UCSD-AML1 (cell line): ENCODE data around the gene BAZ2B.
"Not testable (repeated sequence)": the region's sequence is repeated elsewhere in the genome, so short reads cannot be mapped to it uniquely, and the experiment has no call there.

Source experiments
- DNase-seq: peaks from one replicate; lab custom pipeline; 2025; ENCODE audit not compliant: unreplicated experiment; lab: John Stamatoyannopoulos, UW

BAZ2B gene

DNA sequence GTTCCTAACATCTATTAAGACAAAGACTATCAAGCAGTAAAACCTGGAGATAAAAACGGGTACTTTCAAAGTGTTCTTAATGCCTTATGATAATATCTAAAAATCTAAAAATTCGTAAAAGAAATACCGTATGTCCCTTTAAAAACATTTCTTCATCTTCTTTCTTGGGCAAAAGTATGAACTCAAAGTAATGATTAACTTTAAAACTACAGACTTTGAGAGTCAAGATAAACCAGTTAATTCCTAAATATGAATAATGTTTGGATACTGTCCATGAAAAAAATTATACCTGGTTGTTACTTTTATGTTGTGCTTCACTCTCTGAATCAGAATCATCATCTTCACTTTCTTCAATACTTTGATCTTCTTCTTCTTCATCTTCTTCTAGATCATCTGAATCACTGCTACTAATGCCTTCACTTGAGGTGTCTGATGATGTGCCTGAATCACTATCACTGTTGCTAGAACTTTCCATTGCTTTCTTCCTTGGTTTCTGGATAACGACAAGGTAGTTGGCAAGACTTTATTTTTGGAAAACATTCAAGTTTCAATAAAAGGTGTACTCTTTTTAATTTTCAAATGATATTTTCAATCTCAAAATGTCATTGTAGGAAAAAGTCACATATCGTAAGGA, 177.5 kb downstream of the BAZ2B start:
- no peak for DNase-seq

DNA sequence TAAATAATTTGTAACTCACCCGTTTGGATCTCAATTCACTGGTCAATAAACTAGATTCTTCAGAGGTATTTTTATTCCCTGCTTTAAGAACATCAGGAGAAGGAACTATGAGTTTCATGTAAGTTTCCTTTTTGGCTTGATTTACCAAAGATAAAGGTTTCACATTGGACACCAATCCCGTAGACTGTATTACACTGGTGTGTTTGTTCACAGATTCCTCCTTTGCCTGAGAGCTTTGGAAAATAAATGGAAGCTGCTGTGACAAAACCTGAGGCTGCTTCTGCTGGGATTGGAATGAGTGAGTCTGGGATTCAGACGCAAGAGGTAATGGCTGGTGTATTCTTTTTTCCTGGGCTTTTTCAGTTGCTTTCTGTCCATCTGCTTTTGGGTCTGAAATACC, 178.1 kb downstream of the BAZ2B start:
- DNase-seq, result no peak

GRCh38 chr2:159432610-159433009, 183.7 kb downstream of the BAZ2B start:
- DNase-seq, result no peak

GRCh38 chr2:159427048-159427447, 189.3 kb downstream of the BAZ2B start:
- DNase-seq, result no peak

DNA sequence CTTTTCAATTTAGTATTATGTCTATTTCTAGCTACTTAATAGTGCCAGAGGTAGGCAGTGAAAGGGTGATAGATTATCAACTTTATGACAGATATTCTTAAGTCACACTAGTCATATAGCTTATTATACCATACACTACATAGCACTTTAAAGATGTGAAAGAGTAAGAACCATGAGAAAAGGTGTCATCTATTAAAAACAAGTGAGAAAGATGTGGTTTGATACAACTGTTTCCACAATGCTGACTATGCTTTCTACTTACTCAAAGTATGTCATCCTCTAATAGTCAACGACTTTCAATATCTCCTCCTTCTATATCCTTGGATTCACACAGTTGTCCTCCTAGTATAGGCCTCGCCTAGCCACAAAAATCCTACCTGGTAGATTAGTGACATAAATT, 196.9 kb downstream of the BAZ2B start:
- no peak for DNase-seq

DNA sequence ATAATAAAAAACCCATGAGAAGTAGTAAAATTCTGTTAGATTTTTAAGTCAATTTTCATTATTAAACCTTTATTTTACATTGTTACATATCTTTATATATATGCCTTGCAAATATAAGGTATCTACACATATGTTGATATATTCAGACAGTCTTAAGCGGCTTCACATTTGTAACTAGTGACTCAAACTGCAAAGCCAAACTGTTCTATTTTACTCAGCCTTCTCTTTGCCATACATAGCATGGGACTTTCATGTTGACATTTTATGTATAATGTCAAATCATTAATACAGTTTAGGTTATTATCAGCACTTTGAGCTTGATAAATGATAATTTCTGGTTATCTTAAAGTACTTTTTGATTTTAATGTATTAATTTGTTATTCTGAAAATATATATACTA, 204.9 kb downstream of the BAZ2B start:
- no peak for DNase-seq

GRCh38 chr2:159410276-159410675, 206.1 kb downstream of the BAZ2B start:
- DNase-seq, result no peak

DNA sequence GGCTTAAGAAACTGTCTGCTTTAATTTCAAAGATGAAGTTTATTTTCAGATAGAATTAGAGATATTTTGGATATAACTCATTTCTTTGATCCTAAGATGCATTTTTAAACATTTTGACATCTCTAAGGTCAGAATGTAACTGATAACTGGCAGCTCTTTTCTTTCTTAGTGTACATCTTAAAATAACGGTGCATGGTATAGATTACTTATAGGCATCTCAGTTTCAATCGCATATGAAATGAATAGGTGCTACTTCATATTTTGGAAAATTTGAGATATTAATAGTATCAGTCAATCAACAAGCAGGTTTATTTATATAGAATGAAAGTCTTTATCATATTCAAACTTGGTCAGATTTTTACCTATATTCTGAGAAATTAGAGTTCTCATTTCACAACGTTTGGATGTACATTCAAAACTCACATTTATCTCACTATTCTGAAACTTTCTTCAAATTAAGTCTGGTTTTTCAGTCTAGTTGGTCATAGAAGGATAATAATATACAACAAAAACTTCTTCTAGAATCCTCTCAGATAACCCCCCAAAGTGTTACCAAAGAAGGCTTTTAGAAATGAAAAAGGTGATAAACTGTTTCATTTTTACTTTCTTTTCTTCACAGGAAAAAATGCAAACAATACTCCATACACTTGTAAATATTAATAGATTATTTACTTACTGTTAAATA, 207.1 kb downstream of the BAZ2B start:
- no peak for DNase-seq

- no peak for DNase-seq
These were observed 213.6 kb downstream of the BAZ2B start for GRCh38 chr2:159402790-159403189.

DNA sequence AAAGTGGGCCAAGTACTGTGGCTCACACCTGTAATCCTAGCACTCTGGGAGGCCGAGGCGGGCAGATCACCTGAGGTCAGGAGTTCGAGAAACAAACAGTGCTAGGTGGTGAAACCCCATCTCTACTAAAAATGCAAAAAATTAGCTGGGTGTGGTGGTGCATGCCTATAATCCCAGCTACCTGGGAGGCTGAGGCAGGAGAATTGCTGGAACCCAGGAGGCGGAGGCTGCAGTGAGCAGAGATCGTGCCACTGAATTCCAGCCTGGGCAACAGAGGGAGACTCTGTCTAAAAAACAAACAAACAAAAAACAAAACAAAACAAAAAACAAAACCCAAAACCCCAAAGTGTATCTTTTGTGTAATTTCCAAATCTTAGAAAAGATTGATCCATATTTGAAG, 214.2 kb downstream of the BAZ2B start:
- not testable (repeated sequence) for DNase-seq

- DNase-seq, result no peak
These were observed 216.5 kb downstream of the BAZ2B start for GRCh38 chr2:159399716-159400415.

GRCh38 chr2:159396799-159397198, 219.5 kb downstream of the BAZ2B start:
- no peak for DNase-seq

- no peak for DNase-seq
These were observed 233.8 kb downstream of the BAZ2B start for GRCh38 chr2:159382447-159383028.

DNA sequence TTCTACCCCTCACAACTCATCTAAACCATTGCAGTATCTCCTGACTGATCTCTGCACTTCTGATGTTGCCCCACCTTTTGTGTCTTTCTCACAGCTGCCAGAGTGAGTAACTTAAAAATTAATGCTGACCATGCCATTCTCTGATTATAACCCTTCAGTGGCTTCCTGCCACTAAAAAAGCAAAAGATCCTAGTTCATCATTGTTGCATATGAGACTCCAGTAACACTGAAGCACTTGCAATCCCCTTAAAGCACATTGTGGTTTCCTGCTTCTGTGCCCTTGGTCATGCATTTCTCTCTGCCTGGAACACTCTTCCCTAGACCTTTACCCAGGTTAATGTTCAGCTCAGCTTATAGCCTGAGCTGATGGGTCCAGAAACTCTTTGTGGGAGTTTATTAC, 234.8 kb downstream of the BAZ2B start:
- DNase-seq, result no peak

GRCh38 chr2:159380685-159381239, 235.6 kb downstream of the BAZ2B start:
- DNase-seq, result no peak

DNA sequence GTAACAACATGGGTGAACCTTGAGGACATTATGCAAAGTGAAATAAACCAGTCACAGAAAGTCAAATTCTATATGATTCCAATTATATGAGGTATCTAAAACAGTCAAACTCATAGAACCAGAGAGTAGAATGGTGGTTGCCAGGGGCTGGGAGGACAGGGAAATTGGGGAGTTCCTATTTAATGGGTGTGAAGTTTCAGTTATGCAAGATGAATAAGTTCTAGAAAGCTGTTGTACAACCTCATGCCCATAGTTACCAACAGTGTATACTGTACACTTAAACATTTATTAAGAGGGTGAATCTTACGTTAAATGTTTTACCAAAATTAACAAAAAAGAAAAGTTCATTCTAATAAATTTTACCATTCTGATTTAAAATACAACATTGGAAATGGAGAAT, 237.2 kb downstream of the BAZ2B start:
- no peak for DNase-seq

DNA sequence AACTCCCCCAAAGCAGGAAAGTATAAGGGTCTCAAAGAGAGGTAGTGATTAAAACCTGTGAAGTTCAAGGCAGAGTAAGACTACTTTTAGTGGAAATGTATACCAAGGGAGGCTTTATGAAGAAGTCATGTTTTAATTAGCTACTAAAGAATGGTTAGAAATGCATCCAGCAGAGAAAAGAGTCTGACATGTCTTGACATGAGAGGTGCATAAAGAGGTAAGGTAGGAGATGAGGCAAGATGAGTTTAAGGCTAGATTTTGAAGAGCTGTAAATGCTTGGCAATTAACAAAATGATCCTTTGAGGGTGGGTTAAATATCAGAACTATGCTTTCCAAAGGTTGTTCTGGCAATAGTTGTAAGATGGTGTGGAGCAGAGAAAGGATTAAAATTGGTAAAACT, 241.1 kb downstream of the BAZ2B start:
- no peak for DNase-seq

DNA sequence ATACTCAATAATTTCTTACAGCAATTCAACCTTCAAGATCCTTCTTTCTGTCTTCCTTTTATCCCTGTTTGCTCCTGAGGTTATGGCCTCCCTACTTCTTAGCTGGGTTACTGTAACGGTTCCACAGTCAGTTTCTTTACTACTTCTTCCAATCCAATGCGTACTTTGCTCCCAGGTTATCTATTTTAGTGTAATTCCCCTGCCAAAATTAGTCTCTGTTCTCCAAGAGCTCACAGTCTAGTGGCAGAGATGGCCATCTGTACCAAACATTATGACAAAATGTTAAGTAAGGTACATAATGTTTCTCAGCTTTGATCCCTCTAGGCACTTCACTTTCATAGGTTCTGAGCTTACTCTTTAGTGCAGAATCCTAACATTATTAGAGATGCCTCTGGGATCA, 244.8 kb downstream of the BAZ2B start:
- DNase-seq, result no peak

GRCh38 chr2:159366538-159366937, 249.8 kb downstream of the BAZ2B start:
- DNase-seq, result no peak

- no peak for DNase-seq
These were observed 253.5 kb downstream of the BAZ2B start for GRCh38 chr2:159362816-159363251.

DNA sequence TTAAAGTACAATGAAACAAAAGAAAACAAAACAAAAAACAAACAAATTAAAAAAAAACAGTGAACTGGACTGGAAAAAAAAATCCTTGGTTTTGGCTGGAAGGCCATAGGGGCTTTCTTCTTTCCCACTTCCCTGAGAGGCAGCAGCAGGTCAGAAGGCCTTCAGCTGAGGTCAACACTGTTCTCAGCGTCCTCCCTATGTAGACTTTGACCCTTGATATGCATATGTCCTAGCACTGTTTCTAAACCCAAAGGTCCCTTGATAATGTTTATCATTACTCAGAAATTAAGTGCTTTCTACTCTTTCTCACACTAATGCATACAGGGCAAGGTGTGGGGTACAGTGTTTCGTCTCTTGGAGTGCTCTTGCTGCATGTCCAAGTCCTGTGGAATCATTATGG, 254.3 kb downstream of the BAZ2B start:
- DNase-seq, result no peak

DNA sequence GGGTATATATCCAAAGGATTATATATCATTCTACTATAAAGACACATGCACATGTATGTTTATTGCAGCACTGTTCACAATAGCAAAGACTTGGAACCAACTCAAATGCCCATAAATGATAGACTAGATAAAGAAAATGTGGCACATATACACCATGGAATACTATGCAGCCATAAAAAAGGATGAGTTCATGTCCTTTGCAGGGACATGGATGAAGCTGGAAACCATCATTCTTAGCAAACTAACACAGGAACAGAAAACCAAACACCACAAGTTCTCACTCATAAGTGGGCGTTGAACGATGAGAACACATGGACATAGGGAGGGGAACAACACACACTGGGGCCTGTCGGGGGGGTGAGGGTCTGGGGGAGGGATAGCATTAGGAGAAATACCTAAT, 254.7 kb downstream of the BAZ2B start:
- DNase-seq, result not testable (repeated sequence)
